ENCODE data around the gene CLCN7.

Gene CLCN7

DNA sequence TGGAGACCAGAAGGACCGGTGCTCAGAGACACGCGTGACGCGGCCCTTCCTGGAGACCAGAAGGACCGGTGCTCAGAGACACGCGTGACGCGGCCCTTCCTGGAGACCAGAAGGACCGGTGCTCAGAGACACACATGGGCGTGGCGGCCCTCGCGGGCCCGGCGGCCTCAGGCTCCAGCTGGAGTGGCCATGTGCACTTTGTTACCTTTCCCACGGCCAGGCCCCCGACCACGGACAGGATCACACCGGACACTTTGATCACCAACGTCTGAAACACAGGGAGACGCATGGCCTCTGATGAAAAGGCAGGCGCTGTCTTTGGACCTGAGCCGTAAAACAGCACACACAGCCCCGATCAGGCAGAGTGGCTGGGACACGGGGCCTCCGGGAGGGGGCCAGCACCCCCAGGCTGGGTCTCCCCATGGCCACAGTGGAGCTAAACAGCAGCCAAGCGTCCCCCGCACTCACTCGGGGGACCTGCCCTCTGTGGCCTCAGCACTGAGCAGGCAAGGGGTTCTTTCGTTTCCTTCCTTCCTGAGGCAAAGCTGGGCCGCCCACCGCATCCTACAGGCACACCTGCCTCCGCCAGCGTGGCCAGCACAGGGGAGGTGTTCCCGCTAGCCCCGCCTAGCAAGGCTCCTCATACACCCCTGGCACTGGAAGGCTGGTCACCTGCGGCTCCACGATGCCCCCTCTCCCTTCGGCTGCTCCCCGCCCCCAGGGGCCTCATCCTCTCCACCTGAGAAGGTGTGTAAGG lies 17.2 kb downstream of the CLCN7 start:
- TF ChIP-seq GATA1 (IDR thresholded peaks at IDR 0.05; ENCODE audit: low read depth, low read length) (no peak), POLR2A (IDR thresholded peaks at IDR 0.05; ENCODE audit: low read length) (no peak)
- DNase-seq: no peak

GRCh38 chr16:1456951-1457350 lies 17.9 kb downstream of the CLCN7 start:
- no peak for DNase-seq
- TF ChIP-seq POLR2A (IDR thresholded peaks at IDR 0.05; ENCODE audit: low read length) (no peak), GATA1 (IDR thresholded peaks at IDR 0.05; ENCODE audit: low read depth, low read length) (no peak)

DNA sequence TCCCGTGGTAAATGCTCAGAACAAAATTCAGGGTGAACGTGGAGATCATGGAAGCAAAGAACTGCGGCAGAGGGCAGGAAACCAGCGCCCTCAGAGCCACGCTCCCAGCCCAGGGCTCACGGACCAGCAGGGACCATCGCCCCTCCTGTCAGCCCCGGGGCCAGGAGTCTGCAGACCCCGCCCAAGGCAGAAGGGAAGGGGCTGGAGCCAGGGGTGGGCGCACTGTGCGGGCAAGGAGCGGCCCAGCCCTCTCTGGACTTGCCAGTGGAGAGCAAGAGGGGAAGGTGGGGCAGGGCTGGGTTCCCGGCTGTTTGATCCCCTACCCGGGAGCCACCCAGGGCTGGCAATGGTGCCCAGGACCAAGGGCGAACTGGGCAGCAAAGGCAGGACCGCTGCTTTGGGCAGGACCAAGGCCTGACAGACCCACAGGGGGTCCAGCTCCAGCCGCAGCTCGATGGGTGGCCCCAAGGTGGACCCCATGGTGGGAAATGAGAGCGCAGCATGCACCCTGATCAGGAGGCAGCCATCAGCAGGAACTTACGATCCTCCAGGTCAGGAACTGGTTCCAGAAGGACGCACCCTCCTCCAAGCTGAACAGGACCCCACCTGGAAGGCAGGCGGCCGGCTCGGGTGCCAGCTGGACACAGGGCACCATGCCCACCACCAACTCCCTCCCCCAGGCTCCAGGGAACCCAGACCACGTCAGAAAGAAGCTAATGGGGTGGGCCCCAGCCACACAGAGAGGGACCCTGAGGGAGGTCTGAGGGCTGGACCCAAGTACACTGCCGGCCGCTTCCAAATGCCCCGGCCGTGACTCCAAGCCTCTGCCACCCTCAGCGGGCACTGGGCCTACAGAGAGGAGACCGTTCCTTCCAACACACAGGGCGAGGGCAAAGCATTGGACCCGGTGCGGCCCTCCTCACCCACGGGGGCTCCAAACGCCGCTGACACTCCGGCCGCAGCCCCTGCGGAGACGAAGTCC lies 19.3 kb downstream of the CLCN7 start:
- no peak for DNase-seq
- TF ChIP-seq GATA1 (IDR thresholded peaks at IDR 0.05; ENCODE audit: low read depth, low read length) (no peak), POLR2A (IDR thresholded peaks at IDR 0.05; ENCODE audit: low read length) (no peak)

DNA sequence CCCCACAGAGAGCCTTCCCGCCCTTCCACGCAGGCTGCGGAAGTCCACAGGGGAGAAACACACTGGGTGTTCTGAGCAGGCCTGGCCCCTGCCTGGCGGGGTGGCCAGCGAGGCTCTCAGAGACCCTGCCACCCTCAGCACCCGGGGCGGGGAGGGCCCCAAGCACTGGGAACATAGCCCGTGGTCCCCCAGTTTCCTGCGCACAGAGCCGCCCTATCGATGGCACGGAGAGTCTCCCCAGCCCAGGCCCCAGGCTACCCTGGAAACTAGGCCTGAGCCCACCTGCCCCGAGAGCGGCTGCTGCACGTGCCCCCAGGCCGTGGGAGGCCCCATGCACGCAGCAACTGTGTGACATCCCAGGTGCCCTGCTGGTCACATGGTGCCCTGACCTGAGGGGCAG lies 20.3 kb downstream of the CLCN7 start:
- DNase-seq: no peak
- TF ChIP-seq POLR2A (IDR thresholded peaks at IDR 0.05; ENCODE audit: low read length) (no peak), GATA1 (IDR thresholded peaks at IDR 0.05; ENCODE audit: low read depth, low read length) (no peak)

GRCh38 chr16:1453316-1453715 lies 21.5 kb downstream of the CLCN7 start:
- DNase-seq: no peak
- TF ChIP-seq GATA1 (IDR thresholded peaks at IDR 0.05; ENCODE audit: low read depth, low read length): no peak
- TF ChIP-seq POLR2A (IDR thresholded peaks at IDR 0.05; ENCODE audit: low read length): no peak

GRCh38 chr16:1452530-1452929 lies 22.3 kb downstream of the CLCN7 start:
- TF ChIP-seq GATA1 (IDR thresholded peaks at IDR 0.05; ENCODE audit: low read depth, low read length): no peak
- no peak for TF ChIP-seq POLR2A (IDR thresholded peaks at IDR 0.05; ENCODE audit: low read length)
- no peak for DNase-seq

DNA sequence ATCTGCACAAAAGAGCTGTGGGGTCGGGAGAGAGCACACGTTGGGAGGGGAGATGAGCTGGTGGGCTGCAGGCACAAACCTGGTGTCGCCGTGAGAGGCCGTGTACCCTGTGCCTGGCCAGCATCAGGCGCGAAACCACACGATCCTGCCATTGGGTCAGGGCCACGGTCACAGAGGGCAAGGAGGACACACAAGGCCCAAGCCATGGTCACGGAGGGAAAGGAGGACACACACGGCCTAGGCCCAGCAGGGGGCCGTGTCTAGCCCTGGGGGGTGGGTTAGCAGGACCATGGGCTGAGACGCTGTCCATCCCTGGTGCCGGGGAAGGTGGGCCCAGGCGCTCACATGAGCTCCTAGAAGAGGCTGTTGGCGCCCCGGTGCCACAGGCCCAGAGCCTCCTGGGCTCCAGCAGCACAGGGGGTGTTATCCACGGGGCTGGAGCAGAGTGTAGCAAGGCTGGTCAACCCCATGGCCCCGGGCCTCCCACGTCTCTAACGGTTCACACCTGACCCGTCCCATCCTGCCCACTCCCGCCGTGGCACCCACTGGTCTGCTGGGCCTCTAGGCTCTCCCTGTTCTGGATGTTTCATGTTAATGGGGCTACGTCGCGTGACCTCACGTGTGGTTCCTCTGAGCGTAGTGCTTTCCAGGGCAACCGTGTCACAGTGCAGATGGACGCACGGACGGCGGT lies 23.0 kb downstream of the CLCN7 start:
- DNase-seq: no peak
- TF ChIP-seq GATA1 (IDR thresholded peaks at IDR 0.05; ENCODE audit: low read depth, low read length) (no peak), POLR2A (IDR thresholded peaks at IDR 0.05; ENCODE audit: low read length) (no peak)

DNA sequence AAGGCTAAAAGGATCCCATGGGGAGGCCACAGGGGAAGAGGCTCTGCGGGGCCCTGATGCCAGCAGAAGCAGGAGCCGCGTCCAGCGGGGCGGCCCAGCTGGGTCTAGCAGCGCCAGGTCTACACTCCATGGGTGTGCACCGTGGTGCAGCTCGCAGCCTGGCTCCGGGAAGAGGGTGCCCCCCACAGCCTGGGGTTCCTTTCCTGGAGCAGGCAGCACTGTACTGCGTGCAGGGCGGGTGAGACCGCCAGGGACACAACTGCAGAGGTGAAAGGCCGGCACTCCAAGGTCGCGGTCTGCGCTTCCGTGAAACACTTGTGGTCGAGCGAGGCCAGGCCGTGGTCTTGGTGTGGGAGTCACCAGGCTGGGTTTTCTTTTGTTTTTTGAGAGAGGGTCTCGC lies 24.0 kb downstream of the CLCN7 start:
- TF ChIP-seq GATA1 (IDR thresholded peaks at IDR 0.05; ENCODE audit: low read depth, low read length): no peak
- no peak for TF ChIP-seq POLR2A (IDR thresholded peaks at IDR 0.05; ENCODE audit: low read length)
- DNase-seq: no peak

- TF ChIP-seq POLR2A (IDR thresholded peaks at IDR 0.05; ENCODE audit: low read length) (no peak), GATA1 (IDR thresholded peaks at IDR 0.05; ENCODE audit: low read depth, low read length) (no peak)
- DNase-seq: no peak
Observed at GRCh38 chr16:1450218-1450617, 24.6 kb downstream of the CLCN7 start.

DNA sequence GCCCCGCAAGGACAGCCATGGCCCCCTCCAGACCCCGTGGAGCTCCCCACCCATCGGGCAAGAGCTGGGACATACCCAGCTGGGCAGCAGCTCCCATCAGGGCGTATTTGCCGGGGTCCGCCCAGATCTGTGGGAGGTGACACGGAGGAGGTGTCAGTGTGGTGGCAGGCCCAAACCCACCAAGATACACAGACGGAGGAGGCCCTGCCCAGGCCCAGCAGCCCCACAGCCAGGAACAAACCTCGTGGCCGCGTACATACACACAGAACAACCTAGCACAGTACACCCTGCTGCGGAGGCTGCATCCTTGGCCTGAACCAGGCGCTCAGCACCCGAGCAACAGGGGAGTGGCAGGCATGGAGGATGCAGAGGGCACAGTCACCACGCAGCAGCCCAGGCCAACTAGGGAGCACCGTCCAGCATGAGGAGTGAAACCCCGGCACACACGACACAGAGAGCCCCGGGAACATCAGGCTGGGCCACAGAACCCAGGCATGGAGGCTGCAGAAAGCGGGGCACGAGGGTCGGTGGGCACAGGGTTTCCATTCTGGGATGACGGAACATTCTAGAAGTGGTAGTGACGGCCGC lies 25.5 kb downstream of the CLCN7 start:
- DNase-seq: no peak
- TF ChIP-seq POLR2A (IDR thresholded peaks at IDR 0.05; ENCODE audit: low read length) (no peak), GATA1 (IDR thresholded peaks at IDR 0.05; ENCODE audit: low read depth, low read length) (no peak)

DNA sequence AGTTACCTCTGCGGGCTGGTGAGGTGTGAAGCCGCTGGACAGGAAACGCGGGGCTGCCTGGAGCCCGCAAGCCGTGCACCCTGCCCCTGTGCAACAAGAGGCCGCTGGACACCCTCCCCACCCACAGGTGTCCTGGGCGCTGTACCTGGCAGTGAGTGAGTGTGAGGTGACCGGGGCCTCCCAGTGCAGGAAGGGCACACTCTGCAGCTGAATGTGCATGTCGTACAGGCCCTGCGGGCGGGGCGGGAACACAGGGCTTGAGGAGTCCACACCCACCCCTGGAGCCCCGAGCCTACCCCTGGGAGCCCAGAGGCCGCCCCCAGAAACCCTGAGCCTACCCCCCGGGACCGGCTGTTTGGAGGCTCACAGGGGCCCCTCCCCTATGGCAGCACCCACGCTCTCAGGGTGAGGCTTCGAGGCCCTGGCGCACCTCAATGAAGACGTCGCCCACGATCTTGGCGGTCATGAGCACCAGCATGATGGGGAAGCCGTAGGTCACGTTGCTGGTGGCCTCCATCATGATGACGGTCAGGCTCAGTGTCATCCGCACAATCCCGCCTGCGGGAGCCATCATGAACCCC lies 26.2 kb downstream of the CLCN7 start:
- DNase-seq: no peak
- TF ChIP-seq POLR2A (IDR thresholded peaks at IDR 0.05; ENCODE audit: low read length): no peak
- TF ChIP-seq GATA1 (IDR thresholded peaks at IDR 0.05; ENCODE audit: low read depth, low read length): no peak

GRCh38 chr16:1447965-1448364 lies 26.9 kb downstream of the CLCN7 start:
- no peak for DNase-seq
- no peak for TF ChIP-seq GATA1 (IDR thresholded peaks at IDR 0.05; ENCODE audit: low read depth, low read length)
- TF ChIP-seq POLR2A (IDR thresholded peaks at IDR 0.05; ENCODE audit: low read length): no peak
